HTR-8/SVneo (cell line): ENCODE results near the gene INPP1.
"Not testable (repeated sequence)": the region's sequence is repeated elsewhere in the genome, so short reads cannot be mapped to it uniquely, and the experiment has no call there.

Source experiments
- DNase-seq: peaks from one replicate; pipeline ENCODE4 v3.0.0; 2011; ENCODE audit warnings: low spot score, mixed read lengths; ENCODE audit not compliant: insufficient read length
- FAIRE-seq: peaks from 2 replicates; lab custom pipeline; 2011; peaks lifted over from hg19 to GRCh38; lab: Jason Lieb, UNC

The INPP1 gene

DNA sequence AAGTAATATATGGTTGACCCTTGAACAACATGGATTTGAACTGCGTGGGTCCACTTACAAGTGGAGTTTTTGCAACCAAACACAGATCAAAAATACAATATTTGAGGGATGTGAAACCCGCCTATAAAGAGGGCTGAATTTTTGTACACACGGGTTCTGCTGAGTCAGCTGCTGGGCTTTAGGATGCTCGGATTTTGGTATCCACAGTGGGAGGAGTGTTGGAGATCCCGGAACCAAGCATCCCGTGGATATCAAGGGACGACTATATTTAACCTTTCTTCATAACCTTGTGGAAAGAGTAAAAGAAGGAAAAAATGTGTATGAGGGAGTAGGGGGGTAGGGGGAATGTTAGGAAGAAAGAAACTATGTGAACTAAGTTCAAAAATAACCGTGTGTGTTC, 10.0 kb upstream of the INPP1 start:
- no peak for FAIRE-seq
- DNase-seq, result no peak

DNA sequence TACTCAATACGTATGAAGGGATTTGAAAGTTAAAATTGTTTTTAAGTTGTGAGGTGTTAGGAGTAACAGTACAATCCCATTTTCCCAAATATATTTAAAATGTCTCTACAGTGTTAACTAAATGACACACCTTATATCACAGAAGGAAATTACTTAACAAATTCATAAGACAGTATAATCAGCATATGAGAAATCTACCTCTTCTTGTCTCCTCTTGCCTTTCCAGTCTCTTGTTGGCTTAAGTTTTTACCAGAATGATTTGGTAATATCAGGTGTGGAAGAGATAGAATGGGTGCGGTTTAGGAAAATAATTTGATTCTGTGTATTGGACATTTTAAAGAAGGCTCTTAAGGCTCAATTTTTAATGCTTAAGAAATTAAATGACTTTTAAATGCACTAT, 9.5 kb upstream of the INPP1 start:
- FAIRE-seq, result no peak
- DNase-seq, result no peak

- no peak for DNase-seq
- no peak for FAIRE-seq
Observed at GRCh38 chr2:190334479-190335224, 8.7 kb upstream of the INPP1 start.

GRCh38 chr2:190335225-190335559, 8.2 kb upstream of the INPP1 start:
- DNase-seq (no peak), FAIRE-seq (no peak)

DNA sequence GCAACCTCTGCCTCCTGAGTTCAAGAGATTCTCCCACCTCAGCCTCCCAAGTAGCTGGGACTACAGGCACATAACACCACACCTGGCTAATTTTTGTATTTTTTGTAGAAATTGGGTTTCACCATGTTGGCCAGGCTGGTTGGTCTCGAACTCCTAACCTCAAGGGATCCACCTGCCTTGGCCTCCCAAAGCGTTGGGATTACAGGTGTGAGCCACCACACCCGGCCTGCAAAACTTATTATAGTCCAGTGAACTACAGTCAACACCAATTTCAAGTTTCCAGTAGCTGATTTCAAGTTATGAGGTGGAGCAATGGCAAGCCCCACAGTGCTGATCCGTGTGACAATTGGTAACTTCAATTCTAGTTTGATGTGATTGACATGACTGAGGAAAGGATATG, 7.8 kb upstream of the INPP1 start:
- not testable (repeated sequence) for FAIRE-seq, DNase-seq

DNA sequence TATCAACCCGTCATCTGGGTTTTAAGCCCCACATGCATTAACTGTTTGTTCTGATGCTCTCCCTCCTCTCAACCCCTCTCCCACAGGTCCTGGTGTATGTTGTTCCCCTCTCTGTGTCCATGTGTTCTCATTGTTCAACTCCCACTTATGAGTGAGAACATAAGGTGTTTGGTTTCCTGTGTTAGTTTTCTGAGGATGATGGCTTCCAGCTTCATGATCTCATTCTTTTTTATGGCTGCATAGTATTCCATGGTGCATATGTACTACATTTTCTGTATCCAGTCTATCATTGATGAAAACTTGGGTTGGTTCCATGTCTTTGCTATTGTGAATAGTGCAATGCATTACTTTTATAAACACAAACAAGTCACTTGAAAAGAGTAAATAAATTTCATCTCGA, 7.0 kb upstream of the INPP1 start:
- FAIRE-seq (no peak), DNase-seq (no peak)

GRCh38 chr2:190338453-190338852, 4.9 kb upstream of the INPP1 start:
- no peak for FAIRE-seq
- DNase-seq, result no peak

DNA sequence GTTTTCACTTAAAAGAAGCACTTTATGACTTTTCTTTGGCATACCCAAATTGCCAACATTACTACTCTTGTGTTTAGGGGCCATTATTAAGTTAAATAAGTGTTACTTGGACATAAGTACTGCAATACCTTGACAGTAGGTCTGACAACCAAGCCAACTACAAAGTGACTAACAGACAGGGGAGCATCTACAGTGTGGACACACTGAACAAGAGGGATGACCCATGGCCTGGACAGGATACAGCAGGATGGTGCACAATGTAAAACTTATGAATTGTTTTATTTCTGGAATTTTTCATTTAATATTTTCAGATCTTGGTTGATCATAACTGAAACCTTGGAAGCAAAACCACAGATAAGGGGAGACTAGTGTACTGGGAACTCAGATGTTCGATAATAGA, 4.0 kb upstream of the INPP1 start:
- FAIRE-seq (no peak), DNase-seq (no peak)

DNA sequence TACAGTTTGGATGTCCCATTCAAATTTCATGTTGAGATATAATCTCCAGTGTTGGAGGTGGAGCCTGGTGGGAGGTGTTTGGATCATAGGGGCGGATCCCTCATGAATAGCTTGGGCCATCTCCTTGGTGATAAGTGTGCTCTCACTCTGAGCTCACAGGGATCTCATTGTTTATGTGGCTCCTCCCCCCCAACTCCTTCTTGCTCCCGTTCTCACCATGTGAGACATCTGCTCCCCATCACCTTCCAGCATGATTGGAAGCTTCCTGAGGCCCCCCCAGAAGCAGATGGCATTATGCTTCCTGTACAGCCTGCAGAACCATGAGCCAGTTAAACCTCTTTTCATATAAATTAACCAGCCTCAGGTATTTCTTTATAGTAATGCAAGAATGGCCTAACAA, 3.0 kb upstream of the INPP1 start:
- DNase-seq (no peak), FAIRE-seq (no peak)

DNA sequence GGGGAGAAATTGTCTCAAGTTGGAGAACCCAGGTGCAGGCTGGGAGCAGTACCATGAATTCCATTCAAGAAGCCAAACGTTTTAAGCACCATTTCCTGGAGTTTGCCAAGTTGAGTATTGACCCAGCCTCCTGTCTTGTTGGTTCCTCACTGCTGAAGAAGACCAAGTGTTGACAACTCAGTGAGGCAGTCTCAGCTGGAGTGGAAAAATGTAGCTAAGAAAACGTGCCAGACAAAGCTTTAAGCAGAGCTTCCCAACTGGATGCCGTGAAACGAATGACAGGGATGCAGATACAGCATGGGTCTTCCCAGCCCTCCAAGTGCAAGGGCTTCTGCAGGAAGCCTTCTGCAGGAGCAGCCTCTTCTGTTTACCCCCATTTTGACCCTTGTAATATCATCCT, 778 bp upstream of the INPP1 start:
- DNase-seq, result no peak
- FAIRE-seq, result no peak

GRCh38 chr2:190343089-190343535, 277 bp upstream of the INPP1 start:
- no peak for DNase-seq
- no peak for FAIRE-seq

- peak; percentile 56 for DNase-seq
- FAIRE-seq, result peak; percentile 72
Observed at GRCh38 chr2:190344276-190344827, 963 bp downstream of the INPP1 start.

DNA sequence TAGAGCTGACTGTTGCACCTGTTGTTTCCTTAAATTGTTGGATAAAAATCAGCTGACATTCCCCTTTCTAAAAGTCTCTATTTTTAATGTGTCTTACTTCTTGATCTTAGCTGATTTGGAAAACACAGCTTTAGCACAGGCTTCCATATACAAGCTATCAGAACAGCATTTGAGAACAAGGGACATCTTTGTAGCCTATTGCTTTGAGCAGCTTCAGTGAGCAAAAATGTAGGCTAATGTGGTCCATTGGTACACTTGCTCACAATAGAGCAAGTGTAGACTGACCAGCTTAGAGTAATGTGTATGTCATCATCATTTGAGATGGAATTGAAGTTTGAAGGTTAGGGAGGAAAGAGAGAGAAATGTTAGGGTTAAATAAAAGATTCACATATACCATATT, 7.0 kb downstream of the INPP1 start:
- no peak for DNase-seq
- no peak for FAIRE-seq

DNA sequence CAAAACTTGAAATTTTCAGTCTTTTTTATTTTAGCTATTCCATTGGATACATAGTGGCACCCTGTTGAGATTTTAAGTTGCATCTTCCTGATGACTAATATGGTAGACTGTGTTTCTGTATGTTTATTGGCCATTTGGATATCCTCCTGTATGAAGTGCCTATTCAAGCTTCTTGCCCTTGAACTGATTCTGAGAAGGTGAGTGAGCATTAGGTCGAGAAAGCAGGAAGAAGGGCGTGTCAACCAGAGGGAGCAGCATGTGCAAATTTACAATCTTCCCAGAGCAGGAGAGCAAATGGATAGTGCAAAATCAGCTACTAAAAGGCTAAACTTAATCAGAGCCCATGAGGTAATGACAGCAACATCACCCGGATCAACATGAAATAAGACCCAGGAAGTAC, 8.6 kb downstream of the INPP1 start:
- DNase-seq, result no peak
- no peak for FAIRE-seq

GRCh38 chr2:190352668-190353536, 9.5 kb downstream of the INPP1 start:
- FAIRE-seq, result no peak
- no peak for DNase-seq

DNA sequence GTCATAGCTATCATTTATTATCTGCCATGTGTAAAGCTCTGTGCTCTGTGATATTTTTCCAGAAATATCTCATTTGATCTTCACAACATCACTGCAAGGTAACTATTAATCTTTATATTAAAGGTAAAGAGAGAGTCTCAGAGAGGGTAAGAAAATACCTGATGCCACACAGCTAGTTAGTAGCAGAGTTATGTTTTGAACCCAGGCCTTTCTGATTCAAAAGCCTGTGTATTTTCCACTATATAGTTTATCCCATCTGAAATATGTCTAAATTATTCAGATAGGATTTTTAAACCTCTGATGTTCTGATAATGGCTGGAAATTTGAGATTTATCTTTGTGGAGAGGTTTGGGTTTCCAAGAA, 10.1 kb downstream of the INPP1 start:
- FAIRE-seq (no peak), DNase-seq (no peak)

GRCh38 chr2:190354003-190354690, 10.8 kb downstream of the INPP1 start:
- FAIRE-seq, result no peak

DNA sequence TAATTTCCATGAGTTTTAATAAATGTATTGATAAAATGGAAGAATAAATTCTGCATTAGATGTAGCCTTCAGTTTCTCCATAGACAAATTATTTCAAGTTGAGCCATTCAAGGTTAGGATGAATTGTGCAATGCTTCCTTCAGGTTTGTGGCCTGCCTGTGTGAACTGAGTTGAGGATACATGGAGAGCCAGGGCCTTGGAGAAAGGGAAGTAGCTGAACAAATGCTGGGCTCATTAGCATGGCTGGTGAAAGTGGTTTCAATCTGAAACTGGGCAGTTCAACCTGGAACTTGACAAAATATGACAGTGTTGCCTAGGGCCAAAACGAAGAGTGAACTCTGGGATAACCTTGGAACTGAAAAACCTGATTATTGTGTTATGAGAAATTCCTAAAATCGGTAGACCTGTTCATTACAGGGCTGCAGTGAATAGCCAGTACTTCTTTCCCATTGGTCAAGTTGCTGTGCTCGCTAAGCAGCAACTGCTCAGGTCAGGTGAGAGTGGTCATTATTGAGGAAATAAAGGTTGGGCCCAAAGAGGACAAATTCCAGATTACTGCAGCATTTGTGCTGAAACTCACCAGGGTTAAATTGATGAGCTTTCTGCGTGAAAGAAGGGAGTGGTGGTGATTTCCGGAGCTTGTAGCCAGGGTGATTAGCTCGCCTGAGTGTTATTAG, 12.7 kb downstream of the INPP1 start:
- no peak for DNase-seq
- no peak for FAIRE-seq

More at GRCh38 chr2:190354003-190354690, 10.8 kb downstream of the INPP1 start:
- no peak for DNase-seq

DNA sequence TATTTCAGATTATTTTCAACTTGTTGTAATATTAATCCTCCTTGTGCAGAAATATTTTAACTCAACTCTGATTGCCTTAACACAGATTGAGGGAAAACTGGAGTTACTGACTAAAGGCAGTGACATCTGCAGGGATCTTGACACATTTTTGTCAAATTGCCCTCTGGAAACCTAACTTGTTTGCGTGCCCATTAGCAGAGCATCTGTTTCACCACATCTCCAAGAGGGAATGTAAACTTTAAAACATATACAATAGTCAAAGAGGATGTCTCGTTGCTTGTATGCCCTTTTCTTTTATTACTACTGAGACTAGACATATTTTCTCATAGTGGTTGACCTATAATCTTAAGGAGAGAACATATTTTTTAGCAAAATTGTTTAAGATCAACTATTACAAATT, 14.2 kb downstream of the INPP1 start:
- FAIRE-seq (no peak), DNase-seq (no peak)
